Sigmoid colon (tissue), 7 donors: ENCODE measurements around the gene GOLGA8N. TPM values are rescaled to one million over a fixed set of nuclear protein-coding genes. Genes with fewer than 3 reads are reported as not detected.
A peak's percentile ranks its signal among the peaks of the same experiment; 100 is the strongest.

Experiments used
- DNase-seq: peaks from one replicate; pipeline ENCODE4 v3.0.0-alpha.2; 2019
- H3K27ac ChIP-seq, 4 donors: fragments of 200-600 bp; sonication (generic); one replicate each; pipeline ENCODE4 v1.5.1; 2016 to 2019; ENCODE audit warnings: mild to moderate bottlenecking in 1 of 4
- H3K27me3 ChIP-seq, 3 donors: fragments of 200-600 bp; sonication (generic); one replicate each; pipeline ENCODE4 v1.5.1; 2019; ENCODE audit warnings: mild to moderate bottlenecking in 1 of 3
- H3K36me3 ChIP-seq, 4 donors: fragments of 200-600 bp; sonication (generic); one replicate each; pipeline ENCODE4 v1.5.1; 2016 to 2019
- H3K4me1 ChIP-seq, 4 donors: fragments of 200-600 bp; sonication (generic); one replicate each; pipeline ENCODE4 v1.5.1; 2017 to 2019
- H3K4me3 ChIP-seq, 4 donors: fragments of 200-600 bp; sonication (generic); one replicate each; pipeline ENCODE4 v1.5.1; 2017 to 2019; ENCODE audit warnings: mild to moderate bottlenecking in 2 of 4, moderate library complexity in 1 of 4
- H3K9me3 ChIP-seq, 4 donors: fragments of 200-600 bp in 3 of 4; sonication (generic) in 3 of 4; one replicate each; pipeline versions ENCODE4 v1.5.1 to v1.6.1; 2013 to 2019
- EP300 ChIP-seq, 4 donors: sonication (generic); formaldehyde crosslinking; IDR thresholded peaks; one replicate each; pipeline ENCODE4 v1.6.1; 2017; ENCODE audit warnings: antibody characterized with exemption in 4 of 4
- POLR2A ChIP-seq, 2 donors: fragments of 450-650 bp; IDR thresholded peaks; one replicate each; pipeline ENCODE4 v1.6.1; 2016; ENCODE audit warnings: antibody characterized with exemption in 2 of 2, mild to moderate bottlenecking in 2 of 2, moderate library complexity in 2 of 2
- POLR2AphosphoS5 ChIP-seq, 4 donors: sonication (generic); formaldehyde crosslinking; IDR thresholded peaks; one replicate each; pipeline ENCODE4 v1.6.1; 2017; ENCODE audit warnings: antibody characterized with exemption in 4 of 4
- WGBS, 2 donors: extraction: QIAGEN DNeasy Blood & Tissue Kit; methylation state at CpG; one replicate each; pipeline ENCODE4 v1.1.7; 2013; 5-methylcytosine and 5-hydroxymethylcytosine counted together
- intact Hi-C: fragments of 100-400 bp; cut with DNase I; formaldehyde crosslinking; loops from one replicate; pipeline ENCODE4 v1.15.1; 2023
- polyA plus RNA-seq, 3 donors: library from polyadenylated mRNA; stranded (reverse); fragments of 200-250 nt; gene quantifications; one replicate each; pipeline ENCODE4 v1.2.3, GENCODE V29; 2013
- small RNA-seq, 3 donors: library from RNA; depleted of rRNA; stranded (forward); fragments of <200 nt; gene quantifications; one replicate each; pipeline ENCODE3, GENCODE V24; 2016
- total RNA-seq, 4 donors: library from RNA; depleted of rRNA; stranded (reverse); fragments of >200 nt; gene quantifications; one replicate each; pipeline ENCODE4 v1.1.0, GENCODE V29; 2016
- TF ChIP-seq, protein P1 (sequence below), 4 experiments: fragments of 450-650 bp in 3 of 4; fragments of 200-600 bp in 1 of 4; IDR thresholded peaks; one replicate each; pipeline ENCODE4 v1.5.1; 2016 to 2019; ENCODE audit warnings: antibody characterized with exemption in 4 of 4, mild to moderate bottlenecking in 3 of 4, moderate library complexity in 2 of 4
- donor health status: healthy with polysubstance abuse.
- donor health status: Bipolar disorder and iron deficiency.
- donor health status: healthy.

GOLGA8N gene
- total and polyA plus RNA-seq, 7 donors: 0.46 to 22.7 (median 7.7) TPM

DNA sequence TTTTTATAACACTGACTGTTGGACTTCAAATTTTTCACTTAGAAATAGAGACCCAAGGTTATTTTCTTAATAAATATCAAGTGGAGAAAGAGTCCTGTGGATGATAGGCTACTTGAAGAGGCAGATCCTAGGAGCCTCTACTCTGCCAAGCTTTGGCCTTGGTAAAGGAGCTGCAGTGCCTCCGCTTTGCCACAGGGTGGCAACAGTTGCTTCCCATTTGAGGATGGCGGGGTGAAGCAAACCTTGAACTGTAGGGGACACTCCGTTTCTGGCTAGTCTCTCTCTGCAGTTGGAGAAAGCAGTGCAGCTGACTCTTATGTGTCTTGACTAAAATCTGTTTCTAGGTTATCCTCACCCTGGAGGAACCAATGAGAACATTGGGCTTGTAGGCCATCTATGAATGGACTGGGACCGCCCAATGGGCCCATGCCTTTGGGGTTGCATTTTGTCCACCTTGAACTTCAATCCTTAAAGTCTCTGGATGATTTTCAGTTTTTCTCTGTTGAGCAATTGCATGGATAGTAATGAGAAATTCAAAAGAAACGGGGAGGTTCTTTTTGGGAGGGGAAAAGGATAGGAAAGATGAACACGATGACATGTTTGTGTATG is 58.1 kb downstream of the GOLGA8N start:
- Histone ChIP-seq H3K27me3 (no peaks in the 10 kb centered on the region), H3K4me1 (no peaks in the 10 kb centered on the region), H3K36me3 (no peaks in the 10 kb centered on the region), H3K4me3 (no peak overlapping the region), H3K27ac (no peak overlapping the region), H3K9me3 (no peaks in the 10 kb centered on the region)
- intact Hi-C loops: no loop called here
- DNase-seq: peak; percentile 64
- TF ChIP-seq EP300 (IDR thresholded peaks at IDR 0.05) (no peak), POLR2A (IDR thresholded peaks at IDR 0.05) (no peak), POLR2AphosphoS5 (IDR thresholded peaks at IDR 0.05) (no peak)
- TF ChIP-seq, protein P1, sequence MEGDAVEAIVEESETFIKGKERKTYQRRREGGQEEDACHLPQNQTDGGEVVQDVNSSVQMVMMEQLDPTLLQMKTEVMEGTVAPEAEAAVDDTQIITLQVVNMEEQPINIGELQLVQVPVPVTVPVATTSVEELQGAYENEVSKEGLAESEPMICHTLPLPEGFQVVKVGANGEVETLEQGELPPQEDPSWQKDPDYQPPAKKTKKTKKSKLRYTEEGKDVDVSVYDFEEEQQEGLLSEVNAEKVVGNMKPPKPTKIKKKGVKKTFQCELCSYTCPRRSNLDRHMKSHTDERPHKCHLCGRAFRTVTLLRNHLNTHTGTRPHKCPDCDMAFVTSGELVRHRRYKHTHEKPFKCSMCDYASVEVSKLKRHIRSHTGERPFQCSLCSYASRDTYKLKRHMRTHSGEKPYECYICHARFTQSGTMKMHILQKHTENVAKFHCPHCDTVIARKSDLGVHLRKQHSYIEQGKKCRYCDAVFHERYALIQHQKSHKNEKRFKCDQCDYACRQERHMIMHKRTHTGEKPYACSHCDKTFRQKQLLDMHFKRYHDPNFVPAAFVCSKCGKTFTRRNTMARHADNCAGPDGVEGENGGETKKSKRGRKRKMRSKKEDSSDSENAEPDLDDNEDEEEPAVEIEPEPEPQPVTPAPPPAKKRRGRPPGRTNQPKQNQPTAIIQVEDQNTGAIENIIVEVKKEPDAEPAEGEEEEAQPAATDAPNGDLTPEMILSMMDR (IDR thresholded peaks at IDR 0.05): peak in 3 of 4 experiments; percentile 38 to 63 (median 50)
- WGBS, 2 donors: 33 to 39% methylated on average over 6 of the region's 6 CpGs

DNA sequence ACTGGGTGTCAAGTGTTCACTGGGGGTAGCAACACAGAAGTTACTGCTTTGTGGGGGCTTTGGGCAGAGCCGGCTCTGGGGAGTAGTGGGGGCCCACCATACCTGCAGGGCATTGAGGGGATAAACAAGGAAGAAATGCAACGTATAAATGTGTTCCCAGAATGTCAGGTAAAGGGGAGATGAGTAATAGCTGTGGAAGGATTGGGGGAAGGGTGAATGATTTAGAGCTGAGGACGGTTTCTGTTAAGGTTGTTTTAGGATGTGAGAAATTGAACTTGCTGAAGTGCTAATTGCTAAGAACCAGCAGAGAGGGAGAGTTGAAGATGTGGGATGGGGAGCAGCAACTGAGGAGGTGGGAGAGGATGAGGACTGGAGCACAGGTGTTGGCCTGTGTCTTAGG is 58.9 kb downstream of the GOLGA8N start:
- intact Hi-C loops: no loop called here
- H3K9me3 ChIP-seq: no peaks in the 10 kb centered on the region
- no peak overlapping the region for H3K4me3 ChIP-seq
- H3K27me3 ChIP-seq: no peaks in the 10 kb centered on the region
- no peaks in the 10 kb centered on the region for H3K36me3 ChIP-seq
- no peak overlapping the region for H3K27ac ChIP-seq
- WGBS, 2 donors: 85% methylated on average over 3 of the region's 3 CpGs
- no peaks in the 10 kb centered on the region for H3K4me1 ChIP-seq
- TF ChIP-seq POLR2A (IDR thresholded peaks at IDR 0.05): no peak
- no peak for TF ChIP-seq POLR2AphosphoS5 (IDR thresholded peaks at IDR 0.05)
- TF ChIP-seq EP300 (IDR thresholded peaks at IDR 0.05): no peak
- TF ChIP-seq, protein P1 (IDR thresholded peaks at IDR 0.05): no peak
- no peak for DNase-seq

DNA sequence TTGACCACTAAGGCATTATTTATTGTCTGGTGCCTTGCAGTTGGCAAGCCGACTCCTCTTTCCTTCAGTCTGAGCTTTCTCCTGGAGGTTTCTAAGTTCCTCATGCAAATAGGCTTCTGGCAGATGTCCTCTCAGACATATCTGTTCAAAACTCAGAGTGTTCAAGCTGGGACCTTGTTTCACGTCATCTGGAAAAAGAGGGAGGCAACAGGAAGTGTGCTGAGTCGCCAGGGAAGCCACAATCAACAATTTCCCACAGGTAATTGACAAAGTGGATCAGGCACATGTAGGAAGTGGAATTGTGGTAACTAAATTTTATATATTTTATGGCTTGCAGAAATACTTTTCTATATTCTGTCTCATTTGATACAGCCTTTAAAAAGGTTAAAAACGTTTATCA is 62.8 kb downstream of the GOLGA8N start:
- intact Hi-C loops: no loop called here
- WGBS, 2 donors: 54 to 69% methylated on average over 4 of the region's 4 CpGs

DNA sequence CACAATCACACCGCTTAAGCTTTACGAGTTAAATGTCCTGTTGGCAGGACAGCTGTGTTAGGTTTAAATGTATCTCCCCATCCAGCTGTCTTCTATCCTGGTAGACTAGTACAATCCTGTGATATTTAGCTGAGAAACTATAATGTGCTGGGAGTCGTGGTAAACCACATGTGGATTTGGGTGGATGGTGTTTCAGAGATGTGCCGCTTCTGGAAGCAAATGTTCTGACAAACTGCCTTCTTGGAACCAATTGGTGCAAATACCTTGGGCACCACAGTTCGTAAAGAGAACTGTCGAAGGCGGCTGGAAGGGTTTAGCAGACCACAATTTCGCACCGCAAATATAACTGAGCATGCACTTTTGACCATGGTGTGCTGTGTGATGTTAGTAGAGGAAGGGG is 63.2 kb downstream of the GOLGA8N start:
- Histone ChIP-seq H3K27ac (no peak overlapping the region), H3K36me3 (no peaks in the 10 kb centered on the region), H3K9me3 (no peaks in the 10 kb centered on the region), H3K4me1 (peaks cover 0 to 9% (median 0%) of the 10 kb centered on the region in 4 donors), H3K4me3 (no peak overlapping the region), H3K27me3 (no peaks in the 10 kb centered on the region)
- intact Hi-C loops: no loop called here
- DNase-seq: no peak
- TF ChIP-seq POLR2AphosphoS5 (IDR thresholded peaks at IDR 0.05) (no peak), POLR2A (IDR thresholded peaks at IDR 0.05) (no peak), EP300 (IDR thresholded peaks at IDR 0.05) (no peak)
- TF ChIP-seq, protein P1 (IDR thresholded peaks at IDR 0.05): no peak
- 88 to 95% methylated on average over 9 of the region's 9 CpGs for WGBS, 2 donors

More for the DNA sequence above, 62.8 kb downstream of the GOLGA8N start:
- H3K27ac ChIP-seq: no peak overlapping the region
- H3K4me1 ChIP-seq: peaks cover 0 to 9% (median 0%) of the 10 kb centered on the region in 4 donors
- TF ChIP-seq POLR2AphosphoS5 (IDR thresholded peaks at IDR 0.05) (no peak), EP300 (IDR thresholded peaks at IDR 0.05) (no peak), POLR2A (IDR thresholded peaks at IDR 0.05) (no peak)
- TF ChIP-seq, protein P1 (IDR thresholded peaks at IDR 0.05): no peak
- no peak for DNase-seq
- H3K9me3 ChIP-seq: no peaks in the 10 kb centered on the region
- H3K27me3 ChIP-seq: no peaks in the 10 kb centered on the region
- H3K4me3 ChIP-seq: no peak overlapping the region
- H3K36me3 ChIP-seq: no peaks in the 10 kb centered on the region

Small RNA genes within 50 kb of the gene (small RNA-seq; reads per million reads assigned to genes)
- 0 reads per million in 3 donors for gene RN7SL286P

Other genes with a start within 250 kb of the GOLGA8N start
- gene GOLGA8K, start 190.2 kb upstream of the GOLGA8N start, total RNA-seq: 1 to 10 TPM in 1 of 4 donors, under 1 TPM in 2, not detected in 1; 0.36 to 1.1 (median 0.99) TPM
- gene GOLGA8K, start 190.2 kb upstream of the GOLGA8N start, polyA plus RNA-seq: 1 to 10 TPM in 1 of 3 donors, under 1 TPM in 1, not detected in 1; 0.25 to 1.2 TPM
- gene GOLGA8O, start 137.8 kb upstream of the GOLGA8N start, total RNA-seq: 1 to 10 TPM in 1 of 4 donors, not detected in 3; 1.4 TPM
- gene GOLGA8O, start 137.8 kb upstream of the GOLGA8N start, polyA plus RNA-seq: under 1 TPM in 1 of 3 donors, not detected in 2; 0.36 TPM
- gene ARHGAP11A, start 22.0 kb downstream of the GOLGA8N start, total RNA-seq: 1 to 10 TPM in 3 of 4 donors, under 1 TPM in 1; 0.99 to 3.6 (median 1.3) TPM
- 10 to 100 TPM in 1 of 3 donors, 1 to 10 TPM in 2; 3.5 to 12.3 (median 7.2) TPM for gene ARHGAP11A, start 22.0 kb downstream of the GOLGA8N start, polyA plus RNA-seq
- gene SCG5, start 48.3 kb downstream of the GOLGA8N start, total RNA-seq: 1 to 10 TPM; 2.2 to 10.0 (median 3.7) TPM
- 1 to 10 TPM; 2.8 to 5.7 (median 3.0) TPM for gene SCG5, start 48.3 kb downstream of the GOLGA8N start, polyA plus RNA-seq
- gene GREM1, start 124.5 kb downstream of the GOLGA8N start, total RNA-seq: 10 to 100 TPM; 16.4 to 30.4 (median 26.3) TPM
- 10 to 100 TPM in 2 of 3 donors, 1 to 10 TPM in 1; 2.5 to 33.2 (median 16.2) TPM for gene GREM1, start 124.5 kb downstream of the GOLGA8N start, polyA plus RNA-seq